Osteoblast (primary cell): ENCODE measurements around the gene DNMT3B. TPM values are rescaled to one million over a fixed set of nuclear protein-coding genes. Genes with fewer than 3 reads are reported as not detected.

ENCODE experiments used
- DNase-seq: peaks from one replicate; pipeline ENCODE4 v3.0.0; 2011; ENCODE audit warnings: low spot score, mixed read lengths; ENCODE audit not compliant: insufficient read length; ENCODE audit errors: missing footprints
- H2AFZ ChIP-seq: 2 replicates; pipeline ENCODE4 v1.6.0; 2011; ENCODE audit warnings: mild to moderate bottlenecking, low read length
- H3K27ac ChIP-seq: 2 replicates; pipeline ENCODE4 v1.5.1; 2011; ENCODE audit warnings: mild to moderate bottlenecking, low read depth, low read length, moderate library complexity
- H3K27me3 ChIP-seq: 2 replicates; pipeline ENCODE4 v1.6.0; 2012; ENCODE audit warnings: mild to moderate bottlenecking, control low read depth, inconsistent platforms, low read length, moderate library complexity; ENCODE audit not compliant: insufficient read depth
- H3K36me3 ChIP-seq: 2 replicates; pipeline ENCODE4 v1.5.1; 2011; ENCODE audit warnings: mild to moderate bottlenecking, low read length, control low read depth, moderate library complexity; ENCODE audit not compliant: insufficient read depth
- H3K4me1 ChIP-seq: 2 replicates; pipeline ENCODE4 v1.5.1; 2011; ENCODE audit warnings: mild to moderate bottlenecking, low read length, control low read depth, moderate library complexity; ENCODE audit not compliant: insufficient read depth
- H3K4me2 ChIP-seq: 2 replicates; pipeline ENCODE4 v1.6.0; 2011; ENCODE audit warnings: mild to moderate bottlenecking, low read length; ENCODE audit not compliant: insufficient read depth
- H3K4me3 ChIP-seq: fragments of 200-600 bp; sonication (generic); 3 replicates; pipeline ENCODE4 v1.5.1; 2012; ENCODE audit warnings: mild to moderate bottlenecking, low read length, inconsistent platforms; ENCODE audit not compliant: insufficient read depth
- H3K79me2 ChIP-seq: 2 replicates; pipeline ENCODE4 v1.6.0; 2012; ENCODE audit warnings: mild to moderate bottlenecking, low read length, control low read depth, inconsistent platforms; ENCODE audit not compliant: insufficient read depth
- H3K9me3 ChIP-seq: 2 replicates; pipeline ENCODE4 v1.5.1; 2011; ENCODE audit warnings: low read depth, low read length, control low read depth
- H4K20me1 ChIP-seq: 2 replicates; pipeline ENCODE4 v1.6.0; 2012; ENCODE audit warnings: mild to moderate bottlenecking, low read length, control low read depth; ENCODE audit not compliant: insufficient read depth
- CTCF ChIP-seq: IDR thresholded peaks from 2 replicates; pipeline ENCODE4 v1.5.1; 2011; ENCODE audit warnings: mild to moderate bottlenecking, low read depth, low read length, moderate library complexity; ENCODE audit errors: extremely low read depth
- total RNA-seq: library from RNA; depleted of rRNA; stranded (reverse); fragments of >200 nt; gene quantifications from 2 replicates; pipeline ENCODE4 v1.2.3, GENCODE V29; 2012

The DNMT3B gene
- total RNA-seq, 1 donor, result 2.5 TPM

DNA sequence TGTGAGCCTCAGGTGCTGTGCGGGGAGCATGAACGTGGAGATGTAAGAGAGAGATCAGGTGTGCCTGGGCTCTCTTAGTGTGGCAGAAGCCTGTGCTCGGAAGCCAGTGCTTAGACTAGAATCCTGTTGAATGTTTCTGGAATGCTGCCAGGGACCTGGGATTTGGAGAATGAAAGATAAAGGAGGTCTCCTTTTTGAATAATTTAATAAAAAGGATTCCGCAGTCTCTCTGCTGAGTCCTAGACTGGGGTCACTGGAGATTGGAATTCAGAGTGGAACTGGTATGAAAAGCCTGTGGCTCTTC lies 77.7 kb downstream of the DNMT3B start:
- peaks cover 65% of the 10 kb centered on the region for H3K36me3 ChIP-seq
- no peaks in the 10 kb centered on the region for H3K27me3 ChIP-seq
- no peaks in the 10 kb centered on the region for H3K9me3 ChIP-seq
- no peak overlapping the region for H3K27ac ChIP-seq
- peaks cover 85% of the 10 kb centered on the region for H3K79me2 ChIP-seq
- TF ChIP-seq CTCF, result no peak
- peaks cover 36% of the 10 kb centered on the region for H4K20me1 ChIP-seq
- no peak overlapping the region for H3K4me2 ChIP-seq
- H3K4me3 ChIP-seq, result no peak overlapping the region
- DNase-seq, result no peak
- no peak overlapping the region for H2AFZ ChIP-seq
- no peaks in the 10 kb centered on the region for H3K4me1 ChIP-seq

DNA sequence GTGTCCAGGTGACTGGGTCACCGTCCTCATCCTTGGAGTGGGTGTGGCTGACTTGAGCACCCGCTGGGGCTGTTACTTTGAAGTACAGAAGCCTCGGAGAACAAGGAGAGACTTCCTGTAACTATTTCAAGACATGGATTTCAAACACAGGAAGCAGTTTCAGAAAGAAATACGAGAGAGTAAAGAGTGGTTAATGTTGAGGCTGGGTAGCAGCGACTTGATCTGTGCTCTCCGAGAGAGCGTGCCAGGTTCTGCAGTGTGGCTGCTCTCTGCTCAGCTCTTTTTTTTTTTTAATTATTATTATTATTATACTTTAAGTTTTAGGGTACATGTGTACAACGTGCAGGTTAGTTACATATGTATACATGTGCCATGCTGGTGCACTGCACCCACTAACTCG lies 79.0 kb downstream of the DNMT3B start:
- peaks cover 43% of the 10 kb centered on the region for H4K20me1 ChIP-seq
- no peaks in the 10 kb centered on the region for H3K9me3 ChIP-seq
- H3K4me3 ChIP-seq, result no peak overlapping the region
- DNase-seq, result no peak
- H3K4me2 ChIP-seq, result no peak overlapping the region
- no peaks in the 10 kb centered on the region for H3K4me1 ChIP-seq
- peaks cover 65% of the 10 kb centered on the region for H3K36me3 ChIP-seq
- H3K79me2 ChIP-seq, result peaks cover 87% of the 10 kb centered on the region
- H3K27ac ChIP-seq, result no peak overlapping the region
- no peaks in the 10 kb centered on the region for H3K27me3 ChIP-seq
- H2AFZ ChIP-seq, result no peak overlapping the region
- no peak for TF ChIP-seq CTCF

- Histone ChIP-seq H3K9me3 (no peaks in the 10 kb centered on the region), H4K20me1 (peaks cover 47% of the 10 kb centered on the region), H3K36me3 (peaks cover 65% of the 10 kb centered on the region), H3K79me2 (peaks cover 87% of the 10 kb centered on the region), H3K4me2 (no peak overlapping the region), H3K27me3 (no peaks in the 10 kb centered on the region), H2AFZ (no peak overlapping the region), H3K4me1 (no peaks in the 10 kb centered on the region), H3K4me3 (no peak overlapping the region), H3K27ac (no peak overlapping the region)
- no peak for TF ChIP-seq CTCF
- no peak for DNase-seq
These were observed 79.4 kb downstream of the DNMT3B start for GRCh38 chr20:32841632-32842031.

DNA sequence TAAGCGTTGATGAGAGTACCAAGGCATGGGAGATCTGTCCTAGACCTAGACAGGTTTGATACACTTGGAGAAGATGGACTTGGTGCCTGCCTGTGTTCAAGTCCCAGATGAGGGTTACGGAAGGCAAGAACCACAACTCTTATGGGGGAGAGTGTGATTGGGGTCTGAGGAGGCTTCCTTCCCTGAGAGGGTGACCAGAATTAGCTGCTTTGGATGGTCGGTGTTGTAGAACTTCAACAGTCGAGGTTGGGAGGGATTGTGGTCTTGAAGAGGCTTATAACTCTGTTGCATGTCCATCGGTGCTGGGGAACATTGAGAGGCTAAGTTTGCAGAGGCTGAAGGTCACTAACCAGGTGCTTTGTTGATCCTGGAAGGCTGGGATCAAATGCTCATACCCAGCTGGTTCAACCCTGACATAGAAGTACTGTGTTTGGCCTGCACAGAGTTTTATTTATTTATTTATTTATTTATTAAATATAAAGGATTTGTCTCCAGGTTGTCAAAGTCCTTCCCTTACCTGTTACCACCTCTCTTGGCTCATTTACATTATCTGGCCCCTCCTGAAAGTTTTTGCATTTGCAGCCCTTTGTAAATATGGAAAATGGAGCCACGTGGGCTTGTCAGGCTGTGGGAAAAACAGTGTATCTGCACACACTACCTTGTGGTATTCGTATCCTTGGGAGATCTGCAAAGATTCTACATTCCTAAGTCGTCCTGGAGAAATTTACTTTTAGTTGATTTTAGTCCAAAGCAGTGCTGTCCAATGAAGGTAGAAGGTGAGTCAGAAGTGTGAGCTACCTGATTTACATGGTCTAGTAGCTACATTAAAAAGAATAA lies 80.7 kb downstream of the DNMT3B start:
- Histone ChIP-seq H3K27ac (no peak overlapping the region), H3K79me2 (peaks cover 86% of the 10 kb centered on the region), H3K9me3 (no peaks in the 10 kb centered on the region), H3K4me1 (no peaks in the 10 kb centered on the region), H3K27me3 (no peaks in the 10 kb centered on the region), H3K4me2 (no peak overlapping the region), H2AFZ (no peak overlapping the region), H3K36me3 (peaks cover 61% of the 10 kb centered on the region), H3K4me3 (no peak overlapping the region), H4K20me1 (peaks cover 53% of the 10 kb centered on the region)
- no peak for DNase-seq
- no peak for TF ChIP-seq CTCF
